ENCODE results near the gene LRRC43.

The LRRC43 gene

GRCh38 chr12:122138616-122139015 lies 44.3 kb upstream of the LRRC43 start:
- DNase-seq (ENCODE audit: low read depth) = no peak
- TF ChIP-seq CTCF (conservative IDR thresholded peaks at IDR 0.05; ENCODE audit: control insufficient read depth, insufficient read depth, low read depth, low read length) = no peak
- no peak overlapping the region for H3K4me3 ChIP-seq (ENCODE audit: control insufficient read depth, low read depth, low read length)

GRCh38 chr12:122139266-122139665 lies 43.7 kb upstream of the LRRC43 start:
- no peak overlapping the region for H3K4me3 ChIP-seq (ENCODE audit: control insufficient read depth, low read depth, low read length)
- no peak for TF ChIP-seq CTCF (conservative IDR thresholded peaks at IDR 0.05; ENCODE audit: control insufficient read depth, insufficient read depth, low read depth, low read length)
- no peak for DNase-seq (ENCODE audit: low read depth)

GRCh38 chr12:122139941-122140340 lies 43.0 kb upstream of the LRRC43 start:
- no peak overlapping the region for H3K4me3 ChIP-seq (ENCODE audit: control insufficient read depth, low read depth, low read length)

GRCh38 chr12:122140467-122141257 lies 42.3 kb upstream of the LRRC43 start:
- no peak for TF ChIP-seq CTCF (conservative IDR thresholded peaks at IDR 0.05; ENCODE audit: control insufficient read depth, insufficient read depth, low read depth, low read length)
- DNase-seq (ENCODE audit: low read depth) = no peak

More at GRCh38 chr12:122139941-122140340, 43.0 kb upstream of the LRRC43 start:
- no peak for DNase-seq (ENCODE audit: low read depth)
- no peak for TF ChIP-seq CTCF (conservative IDR thresholded peaks at IDR 0.05; ENCODE audit: control insufficient read depth, insufficient read depth, low read depth, low read length)

DNA sequence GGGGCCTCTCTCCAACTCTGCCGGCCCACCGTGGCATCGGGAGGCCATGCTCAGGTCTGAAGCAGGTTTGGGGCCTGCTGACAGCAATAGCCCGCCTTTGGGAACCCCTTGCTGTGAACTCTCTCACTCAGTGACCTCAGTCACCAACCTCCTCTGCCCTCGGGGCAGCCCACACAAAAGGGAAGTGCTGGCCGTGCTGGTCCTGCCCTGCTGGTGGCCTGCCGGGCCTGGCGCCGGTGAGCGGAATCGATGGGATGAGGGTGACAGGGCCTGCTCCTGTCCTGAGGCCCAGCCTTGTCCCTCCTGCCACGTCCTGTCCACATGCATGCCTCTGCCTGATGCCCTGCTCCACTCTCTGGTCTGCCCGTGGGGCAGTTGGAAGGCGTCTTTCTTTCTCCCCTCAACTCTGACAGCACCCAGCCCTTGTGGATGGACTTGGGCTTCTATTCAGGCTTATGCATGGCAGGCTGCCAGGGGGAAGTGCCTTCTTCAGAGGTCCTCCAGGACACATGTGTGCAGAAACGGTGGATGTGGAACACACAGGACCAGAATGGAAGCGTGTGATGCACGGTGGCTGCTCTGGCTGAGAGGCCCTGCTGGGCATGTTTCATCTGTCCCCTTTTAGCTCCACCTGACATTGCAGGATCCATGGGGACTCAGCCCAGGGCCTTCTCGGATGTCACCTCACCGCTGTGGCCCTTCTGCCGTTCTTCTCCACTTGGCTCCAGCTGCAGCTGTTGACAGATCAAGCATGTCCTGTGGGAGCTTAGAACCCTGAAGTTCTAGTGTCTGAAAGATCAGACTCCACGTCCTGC lies 40.8 kb upstream of the LRRC43 start:
- TF ChIP-seq CTCF (conservative IDR thresholded peaks at IDR 0.05; ENCODE audit: control insufficient read depth, insufficient read depth, low read depth, low read length) = no peak
- no peak overlapping the region for H3K4me3 ChIP-seq (ENCODE audit: control insufficient read depth, low read depth, low read length)
- no peak for DNase-seq (ENCODE audit: low read depth)

More at GRCh38 chr12:122140467-122141257, 42.3 kb upstream of the LRRC43 start:
- no peak overlapping the region for H3K4me3 ChIP-seq (ENCODE audit: control insufficient read depth, low read depth, low read length)

DNA sequence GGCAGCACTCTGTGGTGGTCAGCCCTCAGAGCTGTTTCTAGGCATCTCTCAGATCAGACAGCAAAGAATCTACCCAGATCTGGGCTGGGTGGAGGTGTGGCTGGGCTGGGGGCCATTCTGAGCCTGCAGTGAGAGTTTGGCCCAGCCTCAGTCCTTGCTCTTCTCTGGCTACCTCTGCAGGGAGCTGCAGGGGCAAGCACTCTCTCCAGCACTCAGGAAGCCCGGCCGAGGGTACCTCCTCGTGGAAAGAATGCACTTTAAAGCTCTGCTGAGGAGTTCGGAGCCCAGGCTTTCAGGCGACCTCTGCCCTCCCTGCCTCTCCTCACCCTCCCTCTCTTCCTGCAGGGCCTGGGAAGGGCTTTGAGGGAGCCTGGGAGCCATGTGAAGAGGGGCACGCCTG lies 40.1 kb upstream of the LRRC43 start:
- TF ChIP-seq CTCF (conservative IDR thresholded peaks at IDR 0.05; ENCODE audit: control insufficient read depth, insufficient read depth, low read depth, low read length) = no peak

More for the DNA sequence above, 40.1 kb upstream of the LRRC43 start:
- DNase-seq (ENCODE audit: low read depth) = no peak
- no peak overlapping the region for H3K4me3 ChIP-seq (ENCODE audit: control insufficient read depth, low read depth, low read length)
